ENCODE data around the gene NECTIN4. TPM values are rescaled to one million over a fixed set of nuclear protein-coding genes. Genes with fewer than 3 reads are reported as not detected.
A peak's percentile ranks its signal among the peaks of the same experiment; 100 is the strongest.

The NECTIN4 gene
- total and polyA plus RNA-seq, 7 donors = 0.01 to 0.03 TPM; not detected in 5

GRCh38 chr1:161106431-161106830 lies 17.1 kb upstream of the NECTIN4 start:
- WGBS, 3 donors = 96 to 100% (median 97%) methylated on average over 1 of the region's 1 CpG
- intact Hi-C loops (cut with DNase I) = no loop called here

GRCh38 chr1:161100556-161100955 lies 11.2 kb upstream of the NECTIN4 start:
- intact Hi-C loops (cut with DNase I) = no loop called here
- WGBS, 3 donors = 34 to 47% (median 38%) methylated on average over 2 of the region's 2 CpGs
- no peak for TF ChIP-seq CTCF (IDR thresholded peaks at IDR 0.05)
- H3K4me1 ChIP-seq = peaks cover 7% of the 10 kb centered on the region
- DNase-seq = peak in 1 of 2 donors; percentile 36
- no peaks in the 10 kb centered on the region for H3K27me3 ChIP-seq (ENCODE audit: insufficient read depth in 3 of 3, low read length in 2 of 3)
- peak overlapping the region; percentile 17 for H3K27ac ChIP-seq
- ATAC-seq = no peak
- H3K9me3 ChIP-seq = no peaks in the 10 kb centered on the region
- peaks cover 16 to 36% of the 10 kb centered on the region in 2 donors for H3K36me3 ChIP-seq (ENCODE audit: insufficient read depth in 1 of 2, low read depth in 1 of 2)
- H3K4me3 ChIP-seq = no peak overlapping the region

More at GRCh38 chr1:161106431-161106830, 17.1 kb upstream of the NECTIN4 start:
- H3K36me3 ChIP-seq (ENCODE audit: insufficient read depth in 1 of 2, low read depth in 1 of 2) = peaks cover 9 to 24% of the 10 kb centered on the region in 2 donors
- no peak overlapping the region for H3K4me3 ChIP-seq
- H3K4me1 ChIP-seq = peaks cover 2% of the 10 kb centered on the region
- H3K27ac ChIP-seq = no peak overlapping the region
- no peaks in the 10 kb centered on the region for H3K9me3 ChIP-seq
- DNase-seq (no peak), ATAC-seq (no peak)
- H3K27me3 ChIP-seq (ENCODE audit: insufficient read depth in 3 of 3, low read length in 2 of 3) = no peaks in the 10 kb centered on the region
- TF ChIP-seq CTCF (IDR thresholded peaks at IDR 0.05) = no peak

GRCh38 chr1:161099090-161099802 lies 9.9 kb upstream of the NECTIN4 start:
- Histone ChIP-seq H3K4me1 (peaks cover 7% of the 10 kb centered on the region), H3K27me3 (ENCODE audit: insufficient read depth in 3 of 3, low read length in 2 of 3) (no peaks in the 10 kb centered on the region), H3K36me3 (ENCODE audit: insufficient read depth in 1 of 2, low read depth in 1 of 2) (peaks cover 16 to 36% of the 10 kb centered on the region in 2 donors), H3K9me3 (no peaks in the 10 kb centered on the region), H3K27ac (no peak overlapping the region), H3K4me3 (peak overlapping the region; percentile 76)
- intact Hi-C loops (cut with DNase I) = loop anchor here (5.0 to 10.0 kb wide), 3 partner anchors 57 to 374 kb away; no protein-coding TSS in a partner anchor
- peak in 1 of 4 donors; percentile 8 for ATAC-seq
- peak in 1 of 2 donors; percentile 42 for DNase-seq
- WGBS, 3 donors = 67 to 78% (median 69%) methylated on average over 9 of the region's 9 CpGs
- no peak for TF ChIP-seq CTCF (IDR thresholded peaks at IDR 0.05)

- WGBS, 3 donors = 12 to 15% (median 12%) methylated on average over 60 to 71 of the region's 71 CpGs
- Histone ChIP-seq H3K27me3 (ENCODE audit: insufficient read depth in 3 of 3, low read length in 2 of 3) (no peaks in the 10 kb centered on the region), H3K4me1 (peaks cover 7% of the 10 kb centered on the region), H3K4me3 (peak within 1 kb of the TSS; percentile 76), H3K27ac (peak within 1 kb of the TSS; percentile 58), H3K36me3 (ENCODE audit: insufficient read depth in 1 of 2, low read depth in 1 of 2) (peaks cover 13 to 36% of the 10 kb centered on the region in 2 donors), H3K9me3 (no peaks in the 10 kb centered on the region)
- ATAC-seq (peak; percentile 76 to 91 (median 85)), DNase-seq (peak; percentile 66 to 87)
- no peak for TF ChIP-seq CTCF (IDR thresholded peaks at IDR 0.05)
- intact Hi-C loops (cut with DNase I) = loop anchor here (5.0 to 10.0 kb wide), 3 partner anchors 56 to 374 kb away; no protein-coding TSS in a partner anchor
Observed at GRCh38 chr1:161098210-161099068, 9.1 kb upstream of the NECTIN4 start, which contains the start of gene KLHDC9. TSS of gene KLHDC9 (plus strand) at chr1:161098361. CDS start at chr1:161098536, 175 bp downstream.
